T1000 (cell line): ENCODE data around the gene KBTBD13.
"Not testable (repeated sequence)": the region's sequence is repeated elsewhere in the genome, so short reads cannot be mapped to it uniquely, and the experiment has no call there.

Source experiments
- DNase-seq: peaks from one replicate; lab custom pipeline; 2025; ENCODE audit warnings: mixed read lengths; lab: John Stamatoyannopoulos, UW

The KBTBD13 gene

DNA sequence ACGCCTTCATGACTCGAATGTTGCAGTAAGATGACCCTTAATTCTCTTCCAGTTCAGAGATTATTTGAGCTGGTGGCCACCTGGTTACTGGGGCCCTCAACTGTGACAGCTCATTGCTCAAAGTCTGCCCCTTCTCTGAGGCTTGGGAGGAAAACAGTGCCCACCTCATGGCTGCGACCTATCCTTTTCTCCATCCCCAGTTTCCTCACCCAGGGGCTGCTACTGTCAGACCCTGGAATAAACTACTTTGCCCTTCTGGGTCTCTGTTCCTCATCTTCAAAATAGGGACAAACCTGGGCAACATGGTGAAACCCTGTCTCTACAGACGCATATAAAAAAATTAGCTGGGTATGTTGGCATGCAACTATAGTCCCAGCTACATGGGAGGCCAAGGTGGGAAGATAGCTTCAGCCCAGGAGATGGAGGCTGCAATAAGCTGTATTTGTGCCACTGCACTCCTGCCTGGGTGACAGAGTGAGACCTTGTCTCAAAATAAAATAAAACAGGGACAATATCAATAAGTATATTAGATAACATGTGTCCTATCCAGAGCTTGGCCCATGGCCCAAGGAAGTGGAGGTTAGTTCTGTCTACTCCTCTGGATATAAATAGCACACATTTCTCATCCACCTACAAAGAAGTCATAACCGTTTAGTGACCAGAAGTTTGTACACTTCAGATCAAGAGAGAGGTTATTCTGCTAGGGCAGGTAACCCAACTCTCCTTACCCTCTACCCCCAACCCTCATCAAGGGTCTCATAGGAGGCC lies 6.6 kb upstream of the KBTBD13 start:
- no peak for DNase-seq

GRCh38 chr15:65071381-65071811 lies 5.2 kb upstream of the KBTBD13 start:
- DNase-seq, result no peak

DNA sequence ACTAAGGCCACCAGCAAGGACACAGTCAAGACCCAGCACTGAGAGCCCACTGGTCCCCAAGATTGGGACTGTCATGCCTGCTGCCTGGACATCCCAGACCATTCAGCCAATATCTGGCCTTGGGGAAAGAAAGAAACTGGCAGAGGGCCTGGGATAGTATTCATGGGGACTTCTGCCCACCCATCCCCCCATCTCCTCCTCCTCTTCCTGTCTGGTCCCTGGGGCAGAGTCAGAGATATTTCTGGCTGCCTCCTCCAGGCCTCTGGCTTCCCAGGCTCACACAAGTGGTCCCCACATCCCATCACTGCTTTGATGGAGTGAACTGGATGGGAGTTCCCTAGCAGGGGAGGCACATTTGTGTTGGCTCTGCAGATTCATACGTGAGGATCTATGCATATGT lies 4.5 kb upstream of the KBTBD13 start:
- no peak for DNase-seq

DNA sequence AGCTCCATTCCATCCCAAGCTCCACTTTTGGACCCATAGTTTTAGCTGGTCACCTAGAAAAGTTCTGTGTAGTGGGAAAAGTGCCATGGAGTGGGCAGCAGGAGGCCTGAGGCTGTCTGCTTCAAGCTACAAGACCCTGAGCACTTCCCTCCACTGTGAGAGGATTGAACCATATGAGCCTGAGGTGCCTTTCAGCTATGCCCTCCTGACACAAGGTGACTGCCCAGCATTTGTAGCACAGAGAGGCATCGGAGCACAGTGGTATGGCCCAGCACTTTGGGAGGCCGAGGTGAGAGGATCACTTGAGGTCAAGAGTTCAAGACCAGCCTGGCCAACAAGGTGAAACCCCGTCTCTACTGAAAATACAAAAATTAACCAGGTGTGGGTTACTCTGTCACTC lies 3.9 kb upstream of the KBTBD13 start:
- no peak for DNase-seq

GRCh38 chr15:65074946-65075345 lies 1.6 kb upstream of the KBTBD13 start:
- DNase-seq, result not testable (repeated sequence)

- not testable (repeated sequence) for DNase-seq
These were observed 745 bp upstream of the KBTBD13 start for GRCh38 chr15:65075607-65076395.

- DNase-seq, result no peak
These were observed 890 bp downstream of the KBTBD13 start for GRCh38 chr15:65077291-65077980.

DNA sequence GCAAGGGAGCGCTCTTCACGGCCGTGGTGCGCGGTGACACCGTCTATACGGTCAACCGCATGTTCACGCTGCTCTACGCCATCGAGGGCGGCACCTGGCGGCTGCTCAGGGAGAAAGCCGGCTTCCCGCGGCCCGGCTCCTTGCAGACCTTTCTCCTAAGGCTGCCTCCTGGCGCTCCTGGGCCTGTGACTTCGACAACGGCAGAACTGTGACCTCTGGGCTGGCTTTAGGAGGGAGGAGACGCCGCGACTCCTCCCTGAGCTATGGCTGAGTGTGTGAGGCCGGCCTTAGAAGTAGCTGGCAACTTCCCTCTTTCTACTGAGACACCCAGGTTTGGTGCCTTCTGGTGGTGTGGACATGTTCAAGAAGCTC lies 1.4 kb downstream of the KBTBD13 start:
- DNase-seq, result no peak

GRCh38 chr15:65079580-65079979 lies 3.0 kb downstream of the KBTBD13 start:
- no peak for DNase-seq

GRCh38 chr15:65081270-65081669 lies 4.7 kb downstream of the KBTBD13 start:
- no peak for DNase-seq

DNA sequence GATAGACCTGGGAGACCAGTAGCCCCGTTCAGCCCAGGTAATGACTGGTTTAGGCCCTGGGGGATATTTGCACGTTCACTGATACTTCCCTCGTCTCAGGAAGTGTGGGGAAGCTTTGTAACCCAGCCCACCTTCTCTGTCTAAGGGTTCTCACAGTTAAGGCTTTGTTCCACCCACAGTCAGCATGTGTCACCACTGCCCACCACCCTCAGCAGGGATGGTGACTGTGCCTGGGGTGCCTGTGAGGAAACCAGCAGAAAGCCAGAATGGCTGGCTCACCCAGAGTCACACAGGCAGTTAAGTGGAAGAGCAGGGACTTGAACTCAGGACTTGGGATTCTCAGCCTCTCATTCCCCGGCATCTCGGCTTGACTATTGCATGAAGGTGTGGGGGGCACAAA lies 5.2 kb downstream of the KBTBD13 start:
- no peak for DNase-seq

GRCh38 chr15:65082303-65082953 lies 5.9 kb downstream of the KBTBD13 start:
- no peak for DNase-seq

- no peak for DNase-seq
These were observed 6.7 kb downstream of the KBTBD13 start for GRCh38 chr15:65083262-65083701.

- DNase-seq, result no peak
These were observed 8.1 kb downstream of the KBTBD13 start for GRCh38 chr15:65084500-65085206.

DNA sequence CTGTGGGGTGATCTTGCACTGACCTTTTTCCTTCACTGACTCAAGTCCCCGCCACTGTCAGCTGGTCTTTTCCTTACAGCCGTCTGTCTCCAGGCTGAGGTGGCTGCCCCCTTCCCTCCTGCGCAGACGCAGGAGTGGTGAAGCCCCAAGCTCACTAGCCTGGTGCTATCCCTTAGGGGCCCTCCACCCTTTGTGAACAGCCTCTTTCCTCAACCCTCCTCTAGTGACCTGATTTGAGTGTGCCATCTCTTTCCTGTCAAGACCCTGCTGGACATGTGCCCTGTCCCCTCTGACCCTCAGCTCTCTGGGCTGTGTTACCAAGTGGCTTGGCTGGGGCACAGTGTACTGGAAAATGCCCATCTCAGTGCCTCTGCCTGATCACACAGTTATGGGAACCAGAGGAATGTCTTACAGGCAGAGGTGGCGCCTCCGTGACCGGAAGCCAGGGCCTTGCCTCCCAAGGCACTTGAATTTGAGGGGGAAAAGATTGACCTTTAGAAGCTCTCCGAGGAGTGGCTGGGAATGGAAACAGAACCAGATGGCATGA lies 8.7 kb downstream of the KBTBD13 start:
- DNase-seq, result no peak

- DNase-seq, result no peak
These were observed 9.6 kb downstream of the KBTBD13 start for GRCh38 chr15:65085990-65086679.

- no peak for DNase-seq
These were observed 10.2 kb downstream of the KBTBD13 start for GRCh38 chr15:65086680-65087111.

GRCh38 chr15:65087411-65087810 lies 10.9 kb downstream of the KBTBD13 start:
- DNase-seq, result no peak

GRCh38 chr15:65087873-65088642 lies 11.5 kb downstream of the KBTBD13 start:
- no peak for DNase-seq

DNA sequence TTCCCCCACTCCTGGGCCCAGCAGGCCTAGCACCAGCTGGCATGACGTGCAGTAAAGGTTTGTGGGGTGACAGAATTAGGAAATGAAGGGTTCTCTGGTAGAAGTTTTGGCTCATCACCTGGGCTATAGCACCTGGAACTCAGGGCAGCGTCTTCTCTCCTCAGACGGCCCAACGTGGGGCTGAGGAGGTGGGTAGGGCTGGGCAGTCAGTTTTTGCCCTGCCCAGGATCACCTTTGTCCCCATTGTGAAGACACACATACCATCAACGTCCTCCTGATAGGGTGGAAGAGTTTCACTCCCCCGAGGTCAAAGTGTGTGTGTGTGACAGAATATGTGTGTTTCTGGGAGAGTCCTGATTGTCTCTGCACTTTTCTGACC lies 12.1 kb downstream of the KBTBD13 start:
- DNase-seq, result no peak
